ENCODE results near the gene GMEB2. TPM values are rescaled to one million over a fixed set of nuclear protein-coding genes. Genes with fewer than 3 reads are reported as not detected.

GMEB2 gene
- total RNA-seq, 3 donors from 2014 or later (not counting 1 experiment from before 2014, with no cell fraction given): 11.7 to 15.1 (median 14.6) TPM

DNA sequence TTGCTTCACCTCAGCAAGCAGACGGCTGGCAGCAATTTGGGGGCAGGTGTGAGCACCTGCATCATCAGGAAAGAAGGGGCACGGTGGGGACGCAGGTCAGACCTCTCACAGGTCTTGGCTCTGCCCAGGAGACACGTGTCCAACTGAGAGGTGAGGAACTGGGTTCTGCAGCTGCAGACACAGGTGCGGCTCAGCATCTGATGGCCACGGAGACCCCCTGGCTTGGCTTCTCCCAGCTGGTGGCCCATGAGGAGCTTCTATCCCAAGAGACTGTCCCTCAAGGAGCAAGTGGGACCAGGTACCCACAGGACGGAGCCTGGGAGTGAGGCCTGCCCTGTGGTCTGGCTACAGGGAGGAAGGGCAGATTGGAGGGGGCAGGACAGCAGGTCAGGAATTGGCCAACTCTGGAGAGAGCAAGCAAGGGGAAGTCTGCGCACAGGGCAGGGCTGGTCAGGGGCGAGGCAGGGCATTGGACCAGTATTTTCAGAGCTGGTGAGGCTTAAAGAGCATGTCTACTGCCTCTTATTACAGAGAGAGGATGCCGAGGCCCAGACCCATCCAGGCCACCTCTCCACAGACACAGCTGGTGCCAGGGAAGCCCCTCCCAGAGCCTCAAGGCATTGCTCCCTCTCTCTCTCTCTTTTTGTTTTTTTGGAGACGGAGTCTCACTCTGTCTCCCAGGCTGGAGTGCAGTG is 22.1 kb upstream of the GMEB2 start:
- Histone ChIP-seq H3K36me3 (ENCODE audit: control insufficient read depth, insufficient read depth, low read length) (no peaks in the 10 kb centered on the region), H3K9me3 (ENCODE audit: control insufficient read depth, insufficient read depth, low read length) (no peaks in the 10 kb centered on the region), H3K27ac (ENCODE audit: low read length) (no peak overlapping the region), H3K4me1 (ENCODE audit: control insufficient read depth, insufficient read depth, low read length) (peaks cover 20% of the 10 kb centered on the region), H3K4me3 (ENCODE audit: low read length) (no peak overlapping the region), H3K27me3 (ENCODE audit: control insufficient read depth, insufficient read depth, low read length) (peaks cover 2% of the 10 kb centered on the region)
- 88% methylated on average over 11 of the region's 11 CpGs for WGBS (ENCODE audit: insufficient coverage)
- intact Hi-C loops (cut with micrococcal nuclease): no loop called here
- Mint-ChIP-seq H3K4me1 (peaks cover 5 to 10% of the 10 kb centered on the region in 2 donors), H3K27me3 (ENCODE audit: low read depth in 2 of 2) (peaks cover 0 to 7% of the 10 kb centered on the region in 2 donors), H3K36me3 (no peaks in the 10 kb centered on the region), H3K4me3 (no peak overlapping the region), H3K27ac (no peak overlapping the region), H3K9me3 (no peaks in the 10 kb centered on the region)
- ATAC-seq (no peak), DNase-seq (no peak)
- no peak for TF ChIP-seq CTCF (IDR thresholded peaks at IDR 0.05)

GRCh38 chr20:63648190-63648589 is 21.3 kb upstream of the GMEB2 start:
- no peak for TF ChIP-seq CTCF (IDR thresholded peaks at IDR 0.05)
- Mint-ChIP-seq H3K27ac (no peak overlapping the region), H3K4me1 (peaks cover 5 to 7% of the 10 kb centered on the region in 2 donors), H3K9me3 (no peaks in the 10 kb centered on the region), H3K4me3 (no peak overlapping the region), H3K27me3 (ENCODE audit: low read depth in 2 of 2) (peaks cover 0 to 3% of the 10 kb centered on the region in 2 donors), H3K36me3 (no peaks in the 10 kb centered on the region)
- intact Hi-C loops (cut with micrococcal nuclease): no loop called here
- Histone ChIP-seq H3K27ac (ENCODE audit: low read length) (no peak overlapping the region), H3K27me3 (ENCODE audit: control insufficient read depth, insufficient read depth, low read length) (no peaks in the 10 kb centered on the region), H3K4me1 (ENCODE audit: control insufficient read depth, insufficient read depth, low read length) (peaks cover 12% of the 10 kb centered on the region), H3K36me3 (ENCODE audit: control insufficient read depth, insufficient read depth, low read length) (no peaks in the 10 kb centered on the region), H3K4me3 (ENCODE audit: low read length) (no peak overlapping the region), H3K9me3 (ENCODE audit: control insufficient read depth, insufficient read depth, low read length) (no peaks in the 10 kb centered on the region)
- DNase-seq: no peak
- ATAC-seq: no peak
- 100% methylated on average over 4 of the region's 6 CpGs for WGBS (ENCODE audit: insufficient coverage)

DNA sequence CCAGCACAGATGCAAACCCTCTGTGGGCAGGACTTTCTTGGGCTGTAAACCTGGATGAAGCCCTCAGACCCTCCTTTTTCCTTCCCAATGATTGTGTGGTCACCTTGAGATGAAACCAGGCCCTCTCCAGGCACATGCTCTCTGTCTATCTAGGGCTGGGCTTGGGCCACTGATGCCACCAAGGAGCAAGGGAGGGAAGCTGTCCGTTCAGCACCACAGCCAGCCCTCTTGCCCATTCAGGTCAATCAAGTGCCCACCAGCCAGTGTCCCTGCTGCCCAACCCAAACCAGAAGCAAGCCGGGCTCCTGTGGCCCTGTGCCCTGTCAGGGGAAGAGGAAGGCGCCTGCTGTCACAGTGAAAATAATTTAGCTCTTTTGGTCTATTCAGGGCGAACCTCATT is 18.3 kb upstream of the GMEB2 start:
- no peak overlapping the region for H3K27ac ChIP-seq (ENCODE audit: low read length)
- Mint-ChIP-seq H3K4me3 (no peak overlapping the region), H3K4me1 (peaks cover 0 to 9% of the 10 kb centered on the region in 2 donors), H3K36me3 (no peaks in the 10 kb centered on the region), H3K27ac (no peak overlapping the region), H3K9me3 (no peaks in the 10 kb centered on the region), H3K27me3 (ENCODE audit: low read depth in 2 of 2) (no peaks in the 10 kb centered on the region)
- no peaks in the 10 kb centered on the region for H3K9me3 ChIP-seq (ENCODE audit: control insufficient read depth, insufficient read depth, low read length)
- H3K36me3 ChIP-seq (ENCODE audit: control insufficient read depth, insufficient read depth, low read length): no peaks in the 10 kb centered on the region
- WGBS (ENCODE audit: insufficient coverage): 92% methylated on average over 4 of the region's 4 CpGs
- H3K4me1 ChIP-seq (ENCODE audit: control insufficient read depth, insufficient read depth, low read length): peaks cover 17% of the 10 kb centered on the region
- DNase-seq: no peak
- no peak for ATAC-seq
- intact Hi-C loops (cut with micrococcal nuclease): no loop called here
- H3K27me3 ChIP-seq (ENCODE audit: control insufficient read depth, insufficient read depth, low read length): no peaks in the 10 kb centered on the region
- no peak for TF ChIP-seq CTCF (IDR thresholded peaks at IDR 0.05)
- H3K4me3 ChIP-seq (ENCODE audit: low read length): no peak overlapping the region

DNA sequence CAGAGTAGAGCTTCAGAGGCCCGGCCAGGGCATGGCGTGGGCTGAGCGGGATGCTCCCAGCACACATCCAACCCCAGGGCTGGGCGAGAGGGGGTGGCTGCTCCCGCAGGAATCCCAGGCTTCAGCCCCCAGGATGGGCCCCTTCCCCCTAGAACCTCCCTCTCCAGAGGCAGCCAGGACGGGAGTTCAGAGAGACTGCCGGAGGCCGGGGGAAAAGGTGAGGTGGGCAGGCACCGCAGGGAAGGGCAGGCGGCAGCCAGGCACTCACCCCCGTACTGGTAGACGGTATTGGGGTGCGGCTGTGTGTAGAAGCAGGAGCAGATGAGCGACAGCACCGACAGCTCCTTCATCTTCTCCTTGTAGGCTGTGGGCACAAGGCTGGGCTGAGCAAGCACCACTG is 17.0 kb upstream of the GMEB2 start:
- Histone ChIP-seq H3K36me3 (ENCODE audit: control insufficient read depth, insufficient read depth, low read length) (no peaks in the 10 kb centered on the region), H3K4me3 (ENCODE audit: low read length) (no peak overlapping the region), H3K4me1 (ENCODE audit: control insufficient read depth, insufficient read depth, low read length) (peaks cover 29% of the 10 kb centered on the region), H3K27ac (ENCODE audit: low read length) (no peak overlapping the region), H3K27me3 (ENCODE audit: control insufficient read depth, insufficient read depth, low read length) (no peaks in the 10 kb centered on the region), H3K9me3 (ENCODE audit: control insufficient read depth, insufficient read depth, low read length) (no peaks in the 10 kb centered on the region)
- TF ChIP-seq CTCF (IDR thresholded peaks at IDR 0.05): no peak
- Mint-ChIP-seq H3K27me3 (ENCODE audit: low read depth in 2 of 2) (no peaks in the 10 kb centered on the region), H3K9me3 (no peaks in the 10 kb centered on the region), H3K4me1 (peaks cover 11 to 22% of the 10 kb centered on the region in 2 donors), H3K36me3 (no peaks in the 10 kb centered on the region), H3K4me3 (peak overlapping the region; percentile 69), H3K27ac (no peak overlapping the region)
- DNase-seq: no peak
- intact Hi-C loops (cut with micrococcal nuclease): no loop called here
- ATAC-seq: no peak
- 97% methylated on average over 15 of the region's 15 CpGs for WGBS (ENCODE audit: insufficient coverage)

Data from natural killer cell (primary cell).